Activated CD8-positive, alpha-beta memory T cell treated with anti-CD3 and anti-CD28 coated beads, Interleukin-2, amount 50 U/mL, for 1 hour (primary cell): ENCODE measurements around the gene PDE4B.
"Not testable (repeated sequence)": the region's sequence is repeated elsewhere in the genome, so short reads cannot be mapped to it uniquely, and the experiment has no call there.

ENCODE experiments used
- DNase-seq: peaks from one replicate; pipeline ENCODE4 v3.0.0-alpha.2; 2020; ENCODE audit errors: extremely low read depth

PDE4B gene

DNA sequence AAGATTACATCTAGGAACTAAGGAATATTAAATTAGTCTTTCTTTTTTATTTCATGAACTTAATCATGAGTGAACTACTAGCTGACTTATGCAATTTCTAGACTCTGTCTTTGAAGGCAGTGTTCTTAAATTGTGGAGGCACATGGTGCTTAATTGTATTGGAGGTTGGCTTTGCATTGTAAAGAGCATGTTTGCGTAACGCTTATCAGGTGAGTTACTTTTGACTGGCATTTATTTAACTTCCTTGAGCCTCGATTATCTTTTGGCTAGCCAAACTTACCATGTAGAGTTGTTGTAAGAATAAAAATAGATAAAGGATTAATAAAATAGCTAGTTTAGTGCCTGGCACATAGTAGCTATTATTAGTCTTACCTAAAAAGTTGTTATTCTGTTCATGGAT, 262.4 kb downstream of the PDE4B start:
- DNase-seq, result no peak

DNA sequence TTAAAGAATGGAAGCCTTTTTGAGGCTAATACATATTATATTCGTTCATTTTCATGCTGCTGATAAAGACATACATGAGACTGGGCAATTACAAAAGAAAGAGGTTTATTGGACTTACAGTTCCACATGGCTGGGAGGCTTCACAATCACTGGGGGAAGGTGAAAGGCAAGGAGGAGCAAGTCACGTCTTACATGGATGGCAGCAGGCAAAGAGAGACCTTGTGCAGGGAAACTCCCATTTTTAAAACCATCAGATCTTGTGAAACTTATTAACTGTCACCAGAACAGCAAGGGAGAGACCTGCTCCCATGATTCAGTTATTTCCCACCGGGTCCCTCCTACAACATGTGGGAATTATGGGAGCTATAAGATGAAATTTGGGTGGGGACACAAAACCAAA, 264.8 kb downstream of the PDE4B start:
- not testable (repeated sequence) for DNase-seq

GRCh38 chr1:66058558-66058957, 265.9 kb downstream of the PDE4B start:
- DNase-seq, result no peak

DNA sequence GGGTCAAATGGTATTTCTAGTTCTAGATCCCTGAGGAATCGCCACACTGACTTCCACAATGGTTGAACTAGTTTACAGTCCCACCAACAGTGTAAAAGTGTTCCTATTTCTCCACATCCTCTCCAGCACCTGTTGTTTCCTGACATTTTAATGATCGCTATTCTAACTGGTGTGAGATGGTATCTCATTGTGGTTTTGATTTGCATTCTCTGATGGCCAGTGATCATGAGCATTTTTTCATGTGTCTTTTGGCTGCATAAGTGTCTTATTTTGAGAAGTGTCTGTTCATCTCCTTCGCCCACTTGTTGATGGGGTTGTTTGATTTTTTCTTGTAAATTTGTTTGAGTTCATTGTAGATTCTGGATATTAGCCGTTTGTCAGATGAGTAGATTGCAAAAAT, 274.5 kb downstream of the PDE4B start:
- not testable (repeated sequence) for DNase-seq

DNA sequence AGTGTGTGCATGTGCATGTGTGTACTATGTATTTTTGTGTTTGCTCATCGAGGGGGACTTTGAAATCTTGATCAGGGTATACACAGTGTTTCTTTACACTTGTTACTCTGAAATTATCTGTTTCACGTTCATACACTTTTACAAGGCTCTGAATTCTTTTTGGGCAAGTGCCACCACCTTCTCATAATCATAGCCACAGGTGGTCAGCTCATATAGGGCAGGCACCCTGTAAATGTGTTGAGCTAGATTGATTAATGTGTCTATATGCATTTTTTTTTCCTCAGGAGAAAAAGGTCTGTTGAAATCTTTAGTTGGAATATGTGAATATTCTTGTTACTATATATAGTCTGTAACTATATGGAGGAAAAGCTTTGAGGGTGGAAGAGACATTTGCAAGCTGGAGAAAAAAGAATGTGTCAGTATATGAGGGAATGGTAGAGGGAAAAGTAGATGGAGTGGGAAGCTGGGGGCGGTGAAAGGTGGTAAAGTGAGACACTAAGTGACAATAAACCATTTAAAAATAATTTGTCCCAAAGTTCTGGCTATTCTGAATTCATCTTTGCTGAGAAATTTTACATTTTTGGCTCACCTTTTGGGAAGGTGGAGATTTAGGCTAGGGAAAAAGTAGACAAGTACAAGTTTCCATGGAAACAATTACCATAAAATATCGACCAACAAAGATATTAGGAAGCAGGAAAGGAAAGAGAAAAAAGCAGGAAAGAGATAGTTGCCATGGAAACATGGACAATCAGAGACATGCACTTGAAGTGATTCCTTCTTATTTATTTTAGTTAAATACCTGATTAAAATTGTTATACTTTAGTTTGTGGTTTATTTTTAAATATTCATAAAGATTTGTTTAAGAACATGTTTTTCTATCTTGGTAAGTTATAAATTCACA, 277.5 kb downstream of the PDE4B start:
- no peak for DNase-seq

GRCh38 chr1:66073388-66073787, 280.7 kb downstream of the PDE4B start:
- no peak for DNase-seq

DNA sequence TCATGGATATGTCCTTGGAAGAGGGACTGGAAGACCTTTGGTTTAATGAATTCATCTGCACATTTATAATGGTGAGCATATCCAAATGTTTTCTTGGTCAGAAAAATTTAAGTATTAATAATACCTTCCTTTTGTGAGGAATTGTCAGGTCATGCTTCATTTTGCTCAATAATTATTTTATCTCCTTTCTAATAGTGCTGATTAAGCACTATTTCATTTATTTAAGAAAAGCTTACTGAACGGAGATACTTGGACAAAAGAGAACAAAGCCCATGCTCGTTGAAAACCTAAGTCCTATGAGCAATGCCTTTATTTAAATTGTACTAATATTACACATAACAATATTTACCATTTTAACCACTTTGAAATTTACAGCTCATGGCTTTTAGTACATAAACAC, 281.5 kb downstream of the PDE4B start:
- DNase-seq, result no peak

DNA sequence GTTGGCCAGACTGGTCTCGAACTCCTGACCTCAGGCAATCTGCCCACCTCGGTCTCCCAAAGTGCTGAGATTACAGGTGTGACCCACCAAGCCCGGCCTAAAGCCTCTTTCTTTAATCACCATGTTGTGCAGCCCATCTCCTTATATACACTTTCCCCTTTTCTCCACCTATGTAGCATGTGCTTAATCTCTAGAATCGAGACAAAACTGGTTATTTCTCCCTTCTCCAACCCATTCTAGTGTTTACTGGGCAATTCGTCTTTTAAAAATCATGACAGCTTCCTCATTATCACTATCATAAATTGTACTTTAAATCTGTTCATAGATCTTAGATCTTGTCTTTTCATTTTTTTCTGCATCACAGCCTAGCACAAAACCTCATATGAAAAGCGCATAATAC, 285.7 kb downstream of the PDE4B start:
- DNase-seq, result no peak

DNA sequence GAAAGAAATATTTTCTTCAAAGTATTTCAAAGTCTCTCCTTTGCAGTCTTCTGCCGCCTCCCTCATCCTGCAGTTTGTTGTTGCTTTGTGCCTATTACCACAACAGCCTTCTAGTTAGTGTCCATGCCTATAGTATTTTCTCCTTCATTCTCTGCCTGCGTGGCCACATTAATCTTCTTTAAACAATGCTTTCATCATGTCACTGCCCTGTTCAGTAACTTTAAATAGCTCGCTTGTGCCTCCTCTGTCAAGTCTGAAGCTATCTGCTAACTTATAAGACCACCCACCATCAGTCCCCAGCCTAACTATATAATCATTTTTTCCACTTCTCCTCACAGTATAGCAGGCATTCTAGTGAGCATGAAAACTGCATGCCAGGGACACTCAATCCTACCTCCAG, 290.3 kb downstream of the PDE4B start:
- no peak for DNase-seq

DNA sequence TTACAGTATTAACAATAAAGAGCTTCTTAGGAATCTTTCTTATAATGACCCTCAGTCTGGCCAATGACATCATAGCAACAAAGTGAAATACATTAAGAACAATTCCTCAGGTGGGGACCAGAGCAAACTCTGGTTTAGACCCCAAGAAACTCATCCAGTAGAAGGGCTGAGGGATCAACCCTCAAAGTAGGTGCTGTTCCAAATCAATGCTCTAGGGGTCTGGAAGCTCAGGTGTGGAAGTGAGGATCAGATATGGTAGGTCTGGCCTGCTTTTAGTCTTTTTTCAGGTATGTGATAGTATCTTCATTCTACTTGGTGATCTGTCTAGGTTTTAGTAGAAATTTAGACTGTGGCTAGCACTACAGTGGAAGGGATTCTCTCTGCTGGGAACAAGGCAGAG, 291.7 kb downstream of the PDE4B start:
- DNase-seq, result no peak

DNA sequence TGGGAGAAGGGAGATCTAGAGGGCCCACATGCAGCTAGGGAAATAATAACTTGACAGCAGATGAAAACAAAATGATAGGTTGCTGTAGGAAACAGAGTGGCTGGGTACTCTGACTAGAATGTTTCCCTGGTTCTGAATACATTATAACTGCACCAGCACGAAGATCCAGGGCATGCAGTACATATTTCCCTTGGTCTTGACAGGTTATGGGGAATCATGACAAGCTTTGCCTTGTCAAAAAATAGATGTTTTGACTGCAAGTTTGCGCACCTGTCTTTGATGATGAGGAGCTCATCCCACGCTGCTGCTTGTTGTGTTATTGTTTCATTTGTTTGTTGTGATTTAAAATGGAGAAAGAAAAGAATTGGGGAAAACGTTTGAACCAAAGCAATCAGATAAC, 292.9 kb downstream of the PDE4B start:
- DNase-seq, result no peak

GRCh38 chr1:66088787-66089186, 296.1 kb downstream of the PDE4B start:
- no peak for DNase-seq

DNA sequence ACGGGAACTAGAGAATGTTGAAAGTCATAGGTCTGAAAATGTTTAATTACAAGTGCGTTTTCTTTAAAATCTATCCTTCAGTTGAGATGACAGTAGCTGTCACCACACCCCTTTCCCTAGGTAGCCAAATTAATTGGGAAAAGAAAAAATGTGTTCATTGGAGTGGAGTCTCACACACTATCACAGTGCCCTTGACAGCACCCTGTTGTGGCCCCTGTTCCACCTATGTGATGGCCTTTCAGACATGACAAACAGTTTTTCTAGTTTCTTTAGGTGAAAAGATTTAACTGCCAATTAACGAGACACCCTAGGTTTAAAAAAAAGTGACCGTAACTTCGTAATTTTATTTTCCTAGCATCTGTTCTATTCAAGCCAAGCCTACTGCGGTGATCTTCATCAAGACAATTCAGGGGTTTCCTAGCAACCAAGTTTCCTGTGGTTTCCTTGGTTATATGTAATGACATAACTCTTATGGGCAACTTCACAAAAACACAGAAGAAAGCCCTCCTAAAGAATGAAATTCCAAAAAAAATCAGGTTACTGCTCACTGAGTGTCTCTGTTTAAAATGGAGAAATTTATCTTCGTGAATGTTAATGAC, 298.3 kb downstream of the PDE4B start:
- DNase-seq, result no peak

DNA sequence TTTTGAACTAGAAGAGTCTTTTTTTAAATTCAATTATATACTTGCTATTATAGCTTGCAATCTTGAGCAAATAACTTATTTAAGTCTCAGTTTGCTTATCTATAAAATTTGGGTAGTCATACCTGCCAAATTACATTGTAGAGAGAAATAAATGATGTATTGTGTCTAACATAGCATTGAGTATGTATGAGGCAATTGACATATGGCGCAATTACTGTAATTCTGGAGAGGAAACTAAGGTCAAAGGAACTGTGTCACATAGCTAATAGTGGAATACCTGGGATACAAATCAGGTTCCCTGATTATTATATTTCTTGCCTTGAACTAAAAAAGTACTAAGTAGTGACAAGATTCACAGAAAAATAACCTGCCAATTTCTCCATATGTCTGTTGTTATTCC, 302.5 kb downstream of the PDE4B start:
- no peak for DNase-seq

- not testable (repeated sequence) for DNase-seq
These were observed 308.3 kb downstream of the PDE4B start for GRCh38 chr1:66100959-66101358.

GRCh38 chr1:66104076-66104475, 311.4 kb downstream of the PDE4B start:
- DNase-seq, result not testable (repeated sequence)

- DNase-seq, result no peak
These were observed 315.9 kb downstream of the PDE4B start for GRCh38 chr1:66108624-66109023.

- no peak for DNase-seq
These were observed 320.2 kb downstream of the PDE4B start for GRCh38 chr1:66112744-66113400.

- DNase-seq, result no peak
These were observed 326.5 kb downstream of the PDE4B start for GRCh38 chr1:66119148-66119547.

DNA sequence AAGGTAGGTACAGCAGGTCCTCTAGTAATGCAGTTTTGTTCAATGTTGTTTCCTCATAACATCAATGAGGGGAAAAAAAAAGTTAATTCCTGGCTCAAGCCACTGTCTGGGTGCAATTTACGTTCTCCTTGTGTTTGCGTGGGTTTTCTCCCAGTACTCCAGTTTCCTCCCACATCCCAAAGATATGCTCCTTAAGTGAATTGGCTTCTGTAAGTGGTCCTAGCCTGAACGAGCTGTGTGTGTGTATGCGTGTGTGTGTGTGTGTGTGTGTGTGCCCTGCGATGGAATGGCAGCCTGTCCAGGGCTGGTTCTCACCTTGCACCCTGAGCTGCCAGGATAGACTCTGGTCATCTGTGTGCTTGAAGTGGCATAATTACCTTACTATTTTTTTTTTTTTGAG, 332.0 kb downstream of the PDE4B start:
- no peak for DNase-seq

- not testable (repeated sequence) for DNase-seq
These were observed 335.9 kb downstream of the PDE4B start for GRCh38 chr1:66128641-66129040.

DNA sequence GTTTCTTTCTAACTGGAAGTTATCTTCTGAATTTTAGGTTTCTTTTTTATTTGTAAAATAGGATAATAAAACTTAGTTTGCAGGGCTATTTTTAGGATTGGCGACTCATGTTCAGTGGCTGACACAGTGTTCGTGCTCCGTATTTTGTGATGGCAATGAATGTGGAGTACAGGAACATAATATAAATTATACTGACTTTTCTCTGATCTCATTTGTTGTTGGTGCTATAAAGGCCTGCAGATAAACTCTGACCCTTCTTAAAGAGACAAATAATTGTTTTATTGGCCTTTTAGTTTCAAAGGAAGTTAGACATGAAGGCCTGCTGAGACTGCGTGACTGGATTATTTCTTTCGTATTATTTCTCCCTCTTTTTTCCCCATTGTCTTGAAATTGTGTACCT, 339.6 kb downstream of the PDE4B start:
- DNase-seq, result no peak

GRCh38 chr1:66134004-66134403, 341.3 kb downstream of the PDE4B start:
- no peak for DNase-seq
